Activated CD8-positive, alpha-beta memory T cell treated with anti-CD3 and anti-CD28 coated beads, Interleukin-2, amount 50 U/mL, for 24 hours (primary cell): ENCODE data around the gene SCYL3.
"Not testable (repeated sequence)": the region's sequence is repeated elsewhere in the genome, so short reads cannot be mapped to it uniquely, and the experiment has no call there.

Experiments
- DNase-seq: peaks from one replicate; pipeline ENCODE4 v3.0.0-alpha.2; 2020; ENCODE audit errors: extremely low read depth

The SCYL3 gene

GRCh38 chr1:169893645-169894423 lies at the start of gene SCYL3:
TSS of gene SCYL3 (minus strand) at chr1:169893896. CDS start at chr1:169888840, 5,056 bp downstream.
- DNase-seq: peak; percentile 78

- no peak for DNase-seq
Measured at GRCh38 chr1:169941982-169942830, 48.5 kb upstream of the SCYL3 start.

- DNase-seq: no peak
Measured at GRCh38 chr1:169933984-169934725, 40.5 kb upstream of the SCYL3 start.

GRCh38 chr1:169931795-169932231 lies 38.1 kb upstream of the SCYL3 start:
- no peak for DNase-seq

GRCh38 chr1:169929210-169929526 lies 35.5 kb upstream of the SCYL3 start:
- no peak for DNase-seq

GRCh38 chr1:169928438-169929209 lies 34.9 kb upstream of the SCYL3 start:
- no peak for DNase-seq

- DNase-seq: no peak
Measured at GRCh38 chr1:169925505-169926482, 32.1 kb upstream of the SCYL3 start.

GRCh38 chr1:169924829-169925228 lies 31.1 kb upstream of the SCYL3 start:
- no peak for DNase-seq

GRCh38 chr1:169924063-169924462 lies 30.4 kb upstream of the SCYL3 start:
- no peak for DNase-seq

GRCh38 chr1:169921080-169921479 lies 27.4 kb upstream of the SCYL3 start:
- no peak for DNase-seq

GRCh38 chr1:169918927-169919326 lies 25.2 kb upstream of the SCYL3 start:
- no peak for DNase-seq

GRCh38 chr1:169918220-169918619 lies 24.5 kb upstream of the SCYL3 start:
- not testable (repeated sequence) for DNase-seq

GRCh38 chr1:169915150-169915549 lies 21.5 kb upstream of the SCYL3 start:
- no peak for DNase-seq

GRCh38 chr1:169914531-169914930 lies 20.8 kb upstream of the SCYL3 start:
- DNase-seq: no peak

GRCh38 chr1:169909499-169909898 lies 15.8 kb upstream of the SCYL3 start:
- no peak for DNase-seq

- no peak for DNase-seq
Measured at GRCh38 chr1:169906938-169907337, 13.2 kb upstream of the SCYL3 start.

- no peak for DNase-seq
Measured at GRCh38 chr1:169904834-169905233, 11.1 kb upstream of the SCYL3 start.

GRCh38 chr1:169902751-169903150 lies 9.1 kb upstream of the SCYL3 start:
- no peak for DNase-seq

- no peak for DNase-seq
Measured at GRCh38 chr1:169901115-169901514, 7.4 kb upstream of the SCYL3 start.

GRCh38 chr1:169900571-169900970 lies 6.9 kb upstream of the SCYL3 start:
- no peak for DNase-seq
